Calu3 (cell line): ENCODE measurements around the gene RASSF7. TPM values are rescaled to one million over a fixed set of nuclear protein-coding genes. Genes with fewer than 3 reads are reported as not detected.

Experiments used
- BruUV-seq: library from RNA; stranded (reverse); fragments of 400-500 nt; replicated peaks from 2 replicates; lab custom pipeline; 2021; lab: Mats Ljungman, UMichigan
- CTCF ChIA-PET: fragments of 300-600 bp; sonication (Branson Sonifier 250); formaldehyde crosslinking; loops from one replicate; lab custom pipeline; 2022; ENCODE audit warnings: antibody characterized with exemption; lab: Charles Lee
- DNase-seq: peaks from one replicate; pipeline ENCODE4 v3.0.0; 2022
- H3K27ac Mint-ChIP-seq: one replicate; pipeline ENCODE4 v1.8.0; 2022; ENCODE audit warnings: mixed read lengths; ENCODE audit not compliant: unreplicated experiment
- H3K27me3 Mint-ChIP-seq: one replicate; pipeline ENCODE4 v1.8.0; 2022; ENCODE audit warnings: mixed read lengths; ENCODE audit not compliant: unreplicated experiment
- H3K36me3 Mint-ChIP-seq: one replicate; pipeline ENCODE4 v1.8.0; 2022; ENCODE audit warnings: mild to moderate bottlenecking, moderate library complexity, mixed read lengths; ENCODE audit not compliant: insufficient read depth, unreplicated experiment
- H3K4me1 Mint-ChIP-seq: one replicate; pipeline ENCODE4 v1.8.0; 2022; ENCODE audit warnings: mild to moderate bottlenecking, low read depth, mixed read lengths; ENCODE audit not compliant: unreplicated experiment
- H3K4me3 Mint-ChIP-seq: one replicate; pipeline ENCODE4 v1.8.0; 2022; ENCODE audit warnings: mild to moderate bottlenecking, low read depth, moderate library complexity, mixed read lengths; ENCODE audit not compliant: unreplicated experiment
- H3K9me3 Mint-ChIP-seq: one replicate; pipeline ENCODE4 v1.8.0; 2022; ENCODE audit warnings: low read depth, mixed read lengths; ENCODE audit not compliant: unreplicated experiment
- CTCF ChIP-seq: fragments of 200-600 bp; IDR thresholded peaks from one replicate; pipeline ENCODE4 v1.8.0; 2022; ENCODE audit warnings: antibody characterized with exemption; ENCODE audit not compliant: unreplicated experiment
- intact Hi-C: fragments of 100-400 bp; cut with micrococcal nuclease; formaldehyde crosslinking; loops from one replicate; pipeline ENCODE4 v1.10.0; 2022; ENCODE audit not compliant: unreplicated experiment
- total RNA-seq: library from RNA; stranded (reverse); gene quantifications from 2 replicates; pipeline ENCODE4 v1.2.3, GENCODE V29; 2022

Gene RASSF7
- total RNA-seq, 1 experiment from 2014 or later, result 93.3 TPM

- no peak overlapping the region for H3K4me3 Mint-ChIP-seq
- BruUV-seq, result no TSS peak
Observed at GRCh38 chr11:579830-580601, 19.2 kb downstream of the RASSF7 start.

GRCh38 chr11:581342-581741, 20.6 kb downstream of the RASSF7 start:
- intact Hi-C loops, result no loop called here
- TF ChIP-seq CTCF, result no peak
- peaks cover 38% of the 10 kb centered on the region for H3K36me3 Mint-ChIP-seq
- no peak overlapping the region for H3K27ac Mint-ChIP-seq
- CTCF ChIA-PET, result interaction anchor here (0.6 to 0.7 kb wide), 2 partner anchors 21 to 158 kb away, joined by 3 read pairs; no protein-coding TSS in a partner anchor
- H3K27me3 Mint-ChIP-seq, result no peaks in the 10 kb centered on the region
- no peak for DNase-seq
- H3K4me3 Mint-ChIP-seq, result no peak overlapping the region
- BruUV-seq, result no TSS peak
- peaks cover 26% of the 10 kb centered on the region for H3K4me1 Mint-ChIP-seq
- no peaks in the 10 kb centered on the region for H3K9me3 Mint-ChIP-seq

More at GRCh38 chr11:579830-580601, 19.2 kb downstream of the RASSF7 start:
- Mint-ChIP-seq H3K9me3 (no peaks in the 10 kb centered on the region), H3K27me3 (peaks cover 4% of the 10 kb centered on the region), H3K4me1 (peaks cover 26% of the 10 kb centered on the region), H3K36me3 (peaks cover 51% of the 10 kb centered on the region), H3K27ac (no peak overlapping the region)
- intact Hi-C loops, result no loop called here
- CTCF ChIA-PET, result no interaction called here
- no peak for DNase-seq
- TF ChIP-seq CTCF, result no peak

DNA sequence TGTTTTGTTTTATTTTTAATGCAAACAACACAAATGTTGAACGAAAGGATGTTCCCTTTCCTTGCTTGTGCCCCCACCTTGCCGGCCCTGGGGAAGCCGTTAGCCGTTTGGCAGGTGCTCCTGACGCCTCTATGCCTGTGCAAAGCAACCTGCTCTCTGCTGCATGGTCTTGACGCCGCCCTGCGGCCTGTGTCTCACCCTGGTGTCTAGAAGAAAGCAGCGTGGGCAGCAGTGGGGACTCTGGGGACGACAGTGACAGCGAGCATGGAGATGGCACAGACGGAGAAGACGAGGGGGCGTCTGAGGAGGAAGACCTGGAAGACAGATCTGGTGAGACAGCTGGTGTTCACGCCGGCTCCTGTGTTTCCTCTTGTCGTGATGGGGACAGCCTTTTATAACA, 21.0 kb downstream of the RASSF7 start:
- DNase-seq, result no peak
- TF ChIP-seq CTCF, result no peak
- Mint-ChIP-seq H3K4me1 (peaks cover 31% of the 10 kb centered on the region), H3K9me3 (no peaks in the 10 kb centered on the region), H3K36me3 (peaks cover 34% of the 10 kb centered on the region), H3K27ac (no peak overlapping the region), H3K4me3 (no peak overlapping the region), H3K27me3 (no peaks in the 10 kb centered on the region)
- CTCF ChIA-PET, result interaction anchor here (0.6 kb wide), 1 partner anchor 158 kb away, joined by 3 read pairs; no protein-coding TSS in a partner anchor
- intact Hi-C loops, result no loop called here
- BruUV-seq, result no TSS peak

GRCh38 chr11:584287-584686, 23.5 kb downstream of the RASSF7 start:
- Mint-ChIP-seq H3K4me1 (peaks cover 28% of the 10 kb centered on the region), H3K36me3 (peaks cover 47% of the 10 kb centered on the region), H3K9me3 (no peaks in the 10 kb centered on the region), H3K27me3 (no peaks in the 10 kb centered on the region), H3K27ac (no peak overlapping the region), H3K4me3 (no peak overlapping the region)
- DNase-seq, result no peak
- TF ChIP-seq CTCF, result no peak
- CTCF ChIA-PET, result no interaction called here
- intact Hi-C loops, result no loop called here
- no TSS peak for BruUV-seq
